HCT116 (cell line): ENCODE data around the gene ITPK1. TPM values are rescaled to one million over a fixed set of nuclear protein-coding genes. Genes with fewer than 3 reads are reported as not detected.
A peak's percentile ranks its signal among the peaks of the same experiment; 100 is the strongest.

Experiments used
- ATAC-seq: fragments of 200-7000 bp; cut with Tn5 transposase; 2 replicates; pipeline ENCODE4 v1.9.1; 2020; ENCODE audit warnings: mild to moderate bottlenecking, moderate library complexity
- BruUV-seq: library from RNA; stranded (reverse); fragments of 400-500 nt; replicated peaks from 2 replicates; lab custom pipeline; 2021; lab: Mats Ljungman, UMichigan
- CTCF ChIA-PET: fragments of 300-600 bp; sonication (Branson Sonifier 250); formaldehyde crosslinking; loops from one replicate; lab custom pipeline; 2021; ENCODE audit warnings: antibody characterized with exemption; lab: Charles Lee
- POLR2A ChIA-PET: fragments of 300-600, 350-600 bp; sonication (Branson Sonifier 250); formaldehyde crosslinking; loops from one replicate; lab custom pipeline; 2021; ENCODE audit warnings: antibody characterized with exemption; lab: Charles Lee
- RAD21 ChIA-PET, 2 experiments: fragments of 300-600 bp; sonication (Branson Sonifier 250); formaldehyde crosslinking; loops; one replicate each; lab custom pipeline; 2023; ENCODE audit warnings: low total read pairs in 2 of 2; ENCODE audit not compliant: uncharacterized antibody in 2 of 2, unreplicated experiment in 2 of 2, low non-redundant PET in 1 of 2; lab: Charles Lee
- DNase-seq: peaks from one replicate; pipeline ENCODE4 v3.0.0-alpha.2; 2010; ENCODE audit warnings: low read depth, low spot score
- H2AFZ ChIP-seq: fragments of 200-600 bp; shearing (Covaris generic), sonication (generic); 2 replicates; pipeline ENCODE4 v1.6.1; 2017; ENCODE audit warnings: low read depth, mixed run types, mixed read lengths, antibody characterized with exemption, low read length; ENCODE audit not compliant: poor library complexity, severe bottlenecking
- H3K27ac ChIP-seq: 2 replicates; pipeline ENCODE4 v1.5.1; 2012; ENCODE audit warnings: low read depth, low read length
- H3K27me3 ChIP-seq: fragments of 200-600 bp; sonication (generic); 2 replicates; pipeline ENCODE4 v1.6.1; 2016; ENCODE audit warnings: mixed run types, low read length, mixed read lengths; ENCODE audit not compliant: insufficient read depth
- H3K36me3 ChIP-seq, 2 experiments: fragments of 200-500 bp in 1 of 2; fragments of 200-600 bp in 1 of 2; sonication (Bioruptor generic) in 1 of 2; sonication (generic) in 1 of 2; 2 replicates each; pipeline versions ENCODE4 v1.5.1 to v1.6.1; 2014 to 2016; ENCODE audit warnings: low read length in 2 of 2, inconsistent platforms in 1 of 2, mixed read lengths in 1 of 2, mixed run types in 1 of 2; ENCODE audit not compliant: insufficient read depth in 2 of 2, control insufficient read depth in 1 of 2
- H3K4me1 ChIP-seq, 2 experiments: fragments of 200-600 bp in 1 of 2; sonication (generic) in 1 of 2; 2 replicates each; pipeline versions ENCODE4 v1.5.1 to v1.6.1; 2012 to 2017; ENCODE audit warnings: low read length in 2 of 2, inconsistent platforms in 1 of 2, mild to moderate bottlenecking in 1 of 2, mixed read lengths in 1 of 2, mixed run types in 1 of 2, moderate library complexity in 1 of 2; ENCODE audit not compliant: insufficient read depth in 2 of 2, control insufficient read depth in 1 of 2
- H3K4me2 ChIP-seq: fragments of 200-600 bp; sonication (generic); 2 replicates; pipeline ENCODE4 v1.6.1; 2017; ENCODE audit warnings: mixed run types, low read length, mixed read lengths
- H3K4me3 ChIP-seq, 2 experiments: fragments of 200-600 bp in 1 of 2; sonication (generic) in 1 of 2; replicated peaks in 1 of 2; 2 replicates each; pipeline ENCODE4 v1.5.1; 2011 to 2016; ENCODE audit warnings: low read length in 2 of 2, control low read depth in 1 of 2, low read depth in 1 of 2, mild to moderate bottlenecking in 1 of 2, mixed read lengths in 1 of 2, mixed run types in 1 of 2
- H3K79me2 ChIP-seq: fragments of 200-600 bp; sonication (generic); 2 replicates; pipeline ENCODE4 v1.6.1; 2017; ENCODE audit warnings: mild to moderate bottlenecking, mixed run types, low read length, moderate library complexity, mixed read lengths; ENCODE audit not compliant: insufficient read depth
- H3K9ac ChIP-seq: fragments of 200-600 bp; sonication (generic); 2 replicates; pipeline ENCODE4 v1.6.1; 2016; ENCODE audit warnings: low read length, mixed read lengths
- H3K9me2 ChIP-seq: fragments of 200-600 bp; sonication (generic), shearing (Covaris generic); 2 replicates; pipeline ENCODE4 v1.6.1; 2017; ENCODE audit warnings: mixed run types, mild to moderate bottlenecking, moderate library complexity; ENCODE audit not compliant: insufficient read depth
- H3K9me3 ChIP-seq, 2 experiments: fragments of 200-500 bp in 1 of 2; fragments of 200-600 bp in 1 of 2; sonication (Bioruptor generic) in 1 of 2; sonication (generic) in 1 of 2; 2 replicates each; pipeline ENCODE4 v1.6.1; 2014 to 2017; ENCODE audit warnings: low read length in 2 of 2, mixed read lengths in 2 of 2, inconsistent platforms in 1 of 2, low read depth in 1 of 2, mild to moderate bottlenecking in 1 of 2, mixed run types in 1 of 2, moderate library complexity in 1 of 2; ENCODE audit not compliant: control insufficient read depth in 1 of 2, insufficient read depth in 1 of 2
- H4K20me1 ChIP-seq: fragments of 200-600 bp; sonication (generic), shearing (Covaris generic); 2 replicates; pipeline ENCODE4 v1.6.1; 2017; ENCODE audit warnings: mixed run types, mild to moderate bottlenecking, moderate library complexity; ENCODE audit not compliant: insufficient read depth
- ATF3 ChIP-seq: IDR thresholded peaks from 2 replicates; pipeline ENCODE4 v1.6.1; 2012
- CBX3 ChIP-seq: IDR thresholded peaks from 2 replicates; pipeline ENCODE4 v1.6.1; 2012; ENCODE audit warnings: low read depth
- CTCF ChIP-seq, 3 experiments: fragments of 200-600 bp in 1 of 3; sonication (generic) in 1 of 3; IDR thresholded peaks in 2 of 3; conservative IDR thresholded peaks in 1 of 3; 2 replicates each; pipeline ENCODE4 v1.5.1; 2012 to 2017; ENCODE audit warnings: low read depth in 2 of 3, low read length in 2 of 3, antibody characterized with exemption in 1 of 3, borderline replicate concordance in 1 of 3, control low read depth in 1 of 3, mild to moderate bottlenecking in 1 of 3, mixed read lengths in 1 of 3, mixed run types in 1 of 3, moderate library complexity in 1 of 3; ENCODE audit not compliant: insufficient read depth in 1 of 3
- EGR1 ChIP-seq: IDR thresholded peaks from 2 replicates; pipeline ENCODE4 v1.6.1; 2012; ENCODE audit warnings: low read depth
- EZH2 ChIP-seq: fragments of 200-600 bp; sonication (generic); IDR thresholded peaks from 2 replicates; pipeline ENCODE4 v1.6.1; 2017; ENCODE audit warnings: antibody characterized with exemption, mixed run types
- EZH2phosphoT487 ChIP-seq: fragments of 200-600 bp; IDR thresholded peaks from 2 replicates; pipeline ENCODE4 v1.6.1; 2018; ENCODE audit warnings: antibody characterized with exemption, borderline replicate concordance
- FOSL1 ChIP-seq: IDR thresholded peaks from 2 replicates; pipeline ENCODE4 v1.6.1; 2012; ENCODE audit warnings: low read depth
- JUND ChIP-seq: IDR thresholded peaks from 2 replicates; pipeline ENCODE4 v1.6.1; 2012
- POLR2AphosphoS5 ChIP-seq: IDR thresholded peaks from 2 replicates; pipeline ENCODE4 v1.6.1; 2011; ENCODE audit warnings: mild to moderate bottlenecking, low read depth, low read length, moderate library complexity
- RAD21 ChIP-seq: IDR thresholded peaks from 2 replicates; pipeline ENCODE4 v1.6.1; 2012; ENCODE audit warnings: low read depth, mild to moderate bottlenecking
- SRF ChIP-seq: IDR thresholded peaks from 2 replicates; pipeline ENCODE4 v1.6.1; 2012; ENCODE audit warnings: low read depth
- TCF7L2 ChIP-seq: IDR thresholded peaks from 2 replicates; pipeline ENCODE4 v1.7.0; 2011; ENCODE audit warnings: borderline replicate concordance, inconsistent platforms; ENCODE audit not compliant: insufficient read depth, insufficient read length; ENCODE audit errors: extremely low read depth
- YY1 ChIP-seq: IDR thresholded peaks from 2 replicates; pipeline ENCODE4 v1.6.1; 2011; ENCODE audit warnings: low read length, low read depth, moderate library complexity, mild to moderate bottlenecking; ENCODE audit not compliant: insufficient replicate concordance; ENCODE audit errors: extremely low read depth
- ZFX ChIP-seq: fragments of 450-650 bp; IDR thresholded peaks from 2 replicates; pipeline ENCODE4 v1.6.1; 2017
- ZNF274 ChIP-seq: fragments of 200-500 bp; sonication (Bioruptor generic); IDR thresholded peaks from 2 replicates; pipeline ENCODE4 v1.6.1; 2014; ENCODE audit warnings: mild to moderate bottlenecking, low read depth, low read length, inconsistent platforms
- intact Hi-C: fragments of 100-400 bp; cut with micrococcal nuclease; formaldehyde crosslinking; loops from 2 replicates; pipeline ENCODE4 v1.10.0; 2022
- total RNA-seq: library from RNA; stranded (reverse); gene quantifications from one replicate; pipeline ENCODE4 v1.2.1, GENCODE V29; 2021; ENCODE audit not compliant: unreplicated experiment
- TF ChIP-seq, protein P1 (sequence below): IDR thresholded peaks from 2 replicates; pipeline ENCODE4 v1.6.1; 2012

ITPK1 gene
- total RNA-seq, 1 experiment from 2014 or later: 70.2 TPM

GRCh38 chr14:92987148-92987570 is 128.6 kb downstream of the ITPK1 start (continued):
- no peak for TF ChIP-seq SRF
- TF ChIP-seq CTCF (IDR thresholded peaks at IDR 0.05 in 2 of 3, conservative IDR thresholded peaks at IDR 0.05 in 1 of 3; ENCODE audit: borderline replicate concordance in 1 of 3, insufficient read depth in 1 of 3, low read depth in 2 of 3, low read length in 2 of 3): no peak
- TF ChIP-seq CBX3: no peak
- TF ChIP-seq ZNF274: no peak
- no peak for TF ChIP-seq ATF3
- no peak for TF ChIP-seq EGR1
- TF ChIP-seq, all 23 proteins: peak for 0

DNA sequence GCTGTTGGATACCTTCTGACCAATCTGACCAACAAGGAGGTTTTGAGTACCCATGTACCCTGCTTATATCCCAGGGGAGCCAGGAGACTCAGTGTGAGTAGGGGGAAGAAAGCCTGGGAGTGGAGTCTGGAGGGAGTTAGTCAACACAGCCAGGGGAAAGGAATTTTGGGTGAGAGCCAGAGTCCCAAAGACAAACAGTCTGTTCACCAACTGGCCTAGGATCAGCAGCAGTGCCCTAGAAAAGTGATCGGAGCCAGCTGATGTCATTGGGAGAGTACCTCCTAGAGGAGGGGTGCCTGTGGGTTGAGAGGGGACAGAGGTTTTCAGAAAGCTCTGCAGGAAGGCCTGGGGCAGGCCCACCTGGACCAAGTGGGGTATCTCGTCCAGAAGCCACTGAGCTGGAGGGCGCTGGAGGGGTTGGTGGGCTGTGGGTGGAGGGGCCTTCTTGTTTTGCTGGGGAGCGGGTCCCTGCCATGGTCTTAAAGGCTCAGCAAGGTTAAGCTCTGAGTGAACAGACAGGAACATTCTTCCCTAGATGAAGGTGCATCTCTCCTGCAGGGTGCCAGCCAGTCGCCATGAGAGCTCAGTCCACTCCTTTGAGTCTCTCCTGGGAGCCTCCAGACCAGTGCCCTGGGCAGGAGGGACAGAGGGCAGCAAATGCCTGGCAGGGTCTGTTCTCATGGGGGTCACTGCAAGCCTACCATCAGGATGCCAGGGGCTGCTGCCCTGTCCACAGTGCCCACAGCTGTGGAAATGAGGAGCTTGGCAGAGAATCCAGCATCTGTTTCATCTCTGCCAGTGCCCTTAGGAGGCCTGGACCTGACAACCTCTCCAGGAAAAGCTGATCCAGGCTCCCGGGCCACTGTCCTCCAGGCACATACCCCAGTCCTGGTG is 129.2 kb downstream of the ITPK1 start:
- ChIA-PET CTCF (no interaction called here), RAD21 (no interaction called here), POLR2A (no interaction called here)
- BruUV-seq: no TSS peak
- Histone ChIP-seq H3K36me3 (no peaks in the 10 kb centered on the region), H3K79me2 (no peaks in the 10 kb centered on the region), H3K4me3 (no peak overlapping the region), H3K4me1 (peaks cover 10 to 12% of the 10 kb centered on the region in 2 experiments; a peak in 3 of 4 replicates), H3K9me2 (no peaks in the 10 kb centered on the region), H3K4me2 (peak overlapping the region; percentile 26; the same call in 1 of the 2 replicates), H3K9me3 (no peaks in the 10 kb centered on the region), H4K20me1 (no peaks in the 10 kb centered on the region), H3K9ac (no peak overlapping the region), H3K27ac (no peak overlapping the region; the same call in 1 of the 2 replicates), H2AFZ (no peak overlapping the region), H3K27me3 (no peaks in the 10 kb centered on the region)
- intact Hi-C loops: no loop called here
- ATAC-seq (peak; percentile 64), DNase-seq (no peak)
- TF ChIP-seq EGR1: no peak
- no peak for TF ChIP-seq ZNF274
- no peak for TF ChIP-seq ZFX
- no peak for TF ChIP-seq YY1
- TF ChIP-seq CTCF (IDR thresholded peaks at IDR 0.05 in 2 of 3, conservative IDR thresholded peaks at IDR 0.05 in 1 of 3; ENCODE audit: borderline replicate concordance in 1 of 3, insufficient read depth in 1 of 3, low read depth in 2 of 3, low read length in 2 of 3): no peak
- TF ChIP-seq EZH2: no peak
- TF ChIP-seq SRF: no peak
- TF ChIP-seq, protein P1, sequence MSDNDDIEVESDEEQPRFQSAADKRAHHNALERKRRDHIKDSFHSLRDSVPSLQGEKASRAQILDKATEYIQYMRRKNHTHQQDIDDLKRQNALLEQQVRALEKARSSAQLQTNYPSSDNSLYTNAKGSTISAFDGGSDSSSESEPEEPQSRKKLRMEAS: no peak
- no peak for TF ChIP-seq POLR2AphosphoS5
- TF ChIP-seq FOSL1: no peak
- TF ChIP-seq EZH2phosphoT487: no peak
- TF ChIP-seq JUND: no peak
- no peak for TF ChIP-seq RAD21
- TF ChIP-seq TCF7L2: no peak
